OCI-LY1 (cell line): ENCODE results near the gene CDH20.

ENCODE experiments used
- H2AFZ ChIP-seq: fragments of 200-600 bp; sonication (generic), shearing (Covaris generic); 2 replicates; pipeline ENCODE4 v1.6.0; 2014; ENCODE audit warnings: antibody characterized with exemption, mild to moderate bottlenecking, low read length
- H3F3A ChIP-seq: fragments of 200-600 bp; sonication (generic), shearing (Covaris generic); 2 replicates; pipeline ENCODE4 v1.6.0; 2014; ENCODE audit warnings: mild to moderate bottlenecking, antibody characterized with exemption, low read length, moderate library complexity; ENCODE audit not compliant: insufficient read depth
- H3K27ac ChIP-seq: fragments of 200-600 bp; sonication (generic); 2 replicates; pipeline ENCODE4 v1.5.1; 2014; ENCODE audit warnings: low read length, mixed run types, mild to moderate bottlenecking, low read depth; ENCODE audit not compliant: poor library complexity, severe bottlenecking
- H3K27me3 ChIP-seq: fragments of 200-600 bp; sonication (generic); 2 replicates; pipeline ENCODE4 v1.6.0; 2014; ENCODE audit warnings: antibody characterized with exemption, mild to moderate bottlenecking, low read length, moderate library complexity; ENCODE audit not compliant: insufficient read depth
- H3K36me3 ChIP-seq: fragments of 200-600 bp; sonication (generic); 2 replicates; pipeline ENCODE4 v1.6.1; 2014; ENCODE audit warnings: mild to moderate bottlenecking, antibody characterized with exemption, low read length, moderate library complexity, mixed read lengths; ENCODE audit not compliant: insufficient read depth
- H3K4me1 ChIP-seq: fragments of 200-600 bp; sonication (generic); 2 replicates; pipeline ENCODE4 v1.5.1; 2014; ENCODE audit warnings: mild to moderate bottlenecking, low read length, moderate library complexity; ENCODE audit not compliant: insufficient read depth, severe bottlenecking
- H3K4me2 ChIP-seq: fragments of 200-600 bp; sonication (generic), shearing (Covaris generic); 2 replicates; pipeline ENCODE4 v1.6.1; 2014; ENCODE audit warnings: low read length
- H3K4me3 ChIP-seq: fragments of 200-600 bp; sonication (generic); 2 replicates; pipeline ENCODE4 v1.5.1; 2014; ENCODE audit warnings: low read length, low read depth, mild to moderate bottlenecking, mixed read lengths; ENCODE audit not compliant: poor library complexity, severe bottlenecking
- H3K79me2 ChIP-seq: fragments of 200-600 bp; shearing (Covaris generic); 2 replicates; pipeline ENCODE4 v1.6.1; 2016; ENCODE audit warnings: mixed run types, low read length, mixed read lengths; ENCODE audit not compliant: insufficient read depth
- H3K9ac ChIP-seq: fragments of 200-600 bp; sonication (generic), shearing (Covaris generic); 2 replicates; pipeline ENCODE4 v1.6.1; 2014; ENCODE audit warnings: mild to moderate bottlenecking, low read length, mixed read lengths
- H3K9me2 ChIP-seq: fragments of 200-600 bp; sonication (generic), shearing (Covaris generic); 2 replicates; pipeline ENCODE4 v1.6.1; 2014; ENCODE audit warnings: low read depth, mild to moderate bottlenecking, low read length, mixed read lengths
- H3K9me3 ChIP-seq: fragments of 200-600 bp; shearing (Covaris generic); 2 replicates; pipeline ENCODE4 v1.6.1; 2014; ENCODE audit warnings: low read length, mixed read lengths
- H4K20me1 ChIP-seq: fragments of 200-600 bp; sonication (generic), shearing (Covaris generic); 2 replicates; pipeline ENCODE4 v1.6.0; 2016; ENCODE audit warnings: mild to moderate bottlenecking, low read length; ENCODE audit not compliant: insufficient read depth
- CTCF ChIP-seq: fragments of 200-600 bp; sonication (generic), shearing (Covaris generic); IDR thresholded peaks from 2 replicates; pipeline ENCODE4 v1.5.1; 2017; ENCODE audit warnings: mild to moderate bottlenecking, antibody characterized with exemption, low read length, moderate library complexity, mixed read lengths
- EZH2 ChIP-seq: fragments of 200-600 bp; sonication (generic), shearing (Covaris generic); IDR thresholded peaks from 2 replicates; pipeline ENCODE4 v1.8.0; 2017; ENCODE audit warnings: borderline replicate concordance, mixed run types, mild to moderate bottlenecking, antibody characterized with exemption, low read length, moderate library complexity, mixed read lengths

CDH20 gene

GRCh38 chr18:61589724-61590065, 256.5 kb downstream of the CDH20 start:
- peaks cover 3% of the 10 kb centered on the region; the same call in 1 of the 2 replicates for H3K27me3 ChIP-seq
- no peaks in the 10 kb centered on the region for H3F3A ChIP-seq
- H4K20me1 ChIP-seq, result no peaks in the 10 kb centered on the region
- H3K79me2 ChIP-seq, result no peaks in the 10 kb centered on the region
- no peaks in the 10 kb centered on the region for H3K9me3 ChIP-seq
- no peak overlapping the region for H3K27ac ChIP-seq
- no peaks in the 10 kb centered on the region for H3K4me1 ChIP-seq
- H2AFZ ChIP-seq, result no peak overlapping the region
- no peak for TF ChIP-seq CTCF
- no peak for TF ChIP-seq EZH2
- H3K9me2 ChIP-seq, result no peaks in the 10 kb centered on the region
- no peak overlapping the region for H3K4me3 ChIP-seq
- no peaks in the 10 kb centered on the region for H3K36me3 ChIP-seq
- no peak overlapping the region for H3K9ac ChIP-seq
- H3K4me2 ChIP-seq, result no peak overlapping the region

- Histone ChIP-seq H3F3A (no peaks in the 10 kb centered on the region), H3K27ac (no peak overlapping the region), H4K20me1 (no peaks in the 10 kb centered on the region), H3K9ac (no peak overlapping the region), H3K4me2 (no peak overlapping the region), H3K9me3 (no peaks in the 10 kb centered on the region), H3K4me3 (no peak overlapping the region), H3K27me3 (no peaks in the 10 kb centered on the region), H3K4me1 (no peaks in the 10 kb centered on the region), H3K79me2 (no peaks in the 10 kb centered on the region), H3K36me3 (no peaks in the 10 kb centered on the region), H2AFZ (no peak overlapping the region), H3K9me2 (no peaks in the 10 kb centered on the region)
- no peak for TF ChIP-seq CTCF
- TF ChIP-seq EZH2, result no peak
These were observed 258.0 kb downstream of the CDH20 start for GRCh38 chr18:61591253-61591652.

GRCh38 chr18:61595615-61596251, 262.5 kb downstream of the CDH20 start:
- no peaks in the 10 kb centered on the region for H3K9me2 ChIP-seq
- no peaks in the 10 kb centered on the region for H3K27me3 ChIP-seq
- no peaks in the 10 kb centered on the region for H3K36me3 ChIP-seq
- no peak overlapping the region for H2AFZ ChIP-seq
- H3K27ac ChIP-seq, result no peak overlapping the region
- TF ChIP-seq EZH2, result no peak
- H3K4me1 ChIP-seq, result no peaks in the 10 kb centered on the region
- no peaks in the 10 kb centered on the region for H3F3A ChIP-seq
- H3K9ac ChIP-seq, result no peak overlapping the region
- no peaks in the 10 kb centered on the region for H3K79me2 ChIP-seq
- H3K4me2 ChIP-seq, result no peak overlapping the region
- H4K20me1 ChIP-seq, result no peaks in the 10 kb centered on the region
- no peaks in the 10 kb centered on the region for H3K9me3 ChIP-seq
- H3K4me3 ChIP-seq, result no peak overlapping the region

- Histone ChIP-seq H3K36me3 (no peaks in the 10 kb centered on the region), H2AFZ (no peak overlapping the region), H3K27ac (no peak overlapping the region), H3K9me2 (no peaks in the 10 kb centered on the region), H3K9ac (no peak overlapping the region), H3K4me1 (no peaks in the 10 kb centered on the region), H3F3A (no peaks in the 10 kb centered on the region), H3K27me3 (no peaks in the 10 kb centered on the region), H3K4me3 (no peak overlapping the region), H3K4me2 (no peak overlapping the region), H3K9me3 (no peaks in the 10 kb centered on the region), H3K79me2 (no peaks in the 10 kb centered on the region), H4K20me1 (no peaks in the 10 kb centered on the region)
- TF ChIP-seq CTCF, result no peak
These were observed 263.1 kb downstream of the CDH20 start for GRCh38 chr18:61596296-61596695.
